Measurements from ENCODE around the gene ALDH1L1. TPM values are rescaled to one million over a fixed set of nuclear protein-coding genes. Genes with fewer than 3 reads are reported as not detected.

ALDH1L1 gene
- total RNA-seq, 4 donors from 2014 or later, result 5.9 to 32.2 (median 16.1) TPM

GRCh38 chr3:126054870-126055269, 125.5 kb downstream of the ALDH1L1 start:
- no peak for TF ChIP-seq CTCF (IDR thresholded peaks at IDR 0.05)
- TF ChIP-seq POLR2A (IDR thresholded peaks at IDR 0.05), result no peak
- TF ChIP-seq EP300 (IDR thresholded peaks at IDR 0.05; ENCODE audit: low read depth), result no peak
- Histone ChIP-seq H3K27me3 (no peaks in the 10 kb centered on the region), H3K27ac (no peak overlapping the region), H3K4me1 (no peaks in the 10 kb centered on the region), H3K9me3 (no peaks in the 10 kb centered on the region), H3K4me3 (no peak overlapping the region), H3K36me3 (no peaks in the 10 kb centered on the region)
- in situ Hi-C loops (cut with MboI; ENCODE audit: low pct_ligation_motif_present in 1 of 4, low pct_unique_long_range_greater_than_20kb in 1 of 4, low sequenced_read_pairs in 3 of 4), result no loop called here
- intact Hi-C loops (cut with DNase I; ENCODE audit: low total_unique reads), result no loop called here
- WGBS, 2 donors (ENCODE audit: low coverage in 1 of 2), result 83 to 92% methylated on average over 1 to 5 of the region's 5 CpGs
- DNase-seq, result no peak

GRCh38 chr3:126053949-126054569, 126.3 kb downstream of the ALDH1L1 start:
- in situ Hi-C loops (cut with MboI; ENCODE audit: low pct_ligation_motif_present in 1 of 4, low pct_unique_long_range_greater_than_20kb in 1 of 4, low sequenced_read_pairs in 3 of 4), result no loop called here
- intact Hi-C loops (cut with DNase I; ENCODE audit: low total_unique reads), result no loop called here
- H3K4me1 ChIP-seq, result no peaks in the 10 kb centered on the region
- no peak overlapping the region for H3K4me3 ChIP-seq
- DNase-seq, result no peak
- no peaks in the 10 kb centered on the region for H3K9me3 ChIP-seq
- TF ChIP-seq EP300 (IDR thresholded peaks at IDR 0.05; ENCODE audit: low read depth) (no peak), POLR2A (IDR thresholded peaks at IDR 0.05) (no peak), CTCF (IDR thresholded peaks at IDR 0.05) (no peak), POLR2AphosphoS5 (IDR thresholded peaks at IDR 0.05) (no peak)
- WGBS, 2 donors (ENCODE audit: low coverage in 1 of 2), result 93 to 100% methylated on average over 1 to 6 of the region's 6 CpGs
- no peaks in the 10 kb centered on the region for H3K36me3 ChIP-seq
- no peaks in the 10 kb centered on the region for H3K27me3 ChIP-seq
- H3K27ac ChIP-seq, result no peak overlapping the region

Small RNAs within 50 kb of the gene (small RNA-seq; reads per million reads assigned to genes)
- 0 to 0.18 (median 0) reads per million in 4 donors for gene RNU1-30P

Other genes with a start within 250 kb of the ALDH1L1 start
- not detected for gene ROPN1B, start 211.4 kb downstream of the ALDH1L1 start, total RNA-seq
- gene SLC41A3, start 96.5 kb downstream of the ALDH1L1 start, total RNA-seq, result 10 to 100 TPM; 22.7 to 41.5 (median 29.1) TPM
- 10 to 100 TPM in 2 of 4 donors, 1 to 10 TPM in 2; 4.0 to 19.5 (median 8.4) TPM for gene KLF15, start 176.8 kb upstream of the ALDH1L1 start, total RNA-seq
- not detected for gene CFAP100, start 214.3 kb upstream of the ALDH1L1 start, total RNA-seq

Measured in transverse colon (tissue), 4 donors.